GM21447 (cell line): ENCODE results near the gene GSTP1.
"Not testable (repeated sequence)": the region's sequence is repeated elsewhere in the genome, so short reads cannot be mapped to it uniquely, and the experiment has no call there.

Source experiments
- ATAC-seq: cut with Tn5 transposase; IDR thresholded peaks from one replicate; pipeline ENCODE4 v1.9.1; 2021; ENCODE audit not compliant: unreplicated experiment

GSTP1 gene

GRCh38 chr11:67562963-67563704 is 20.5 kb upstream of the GSTP1 start:
- ATAC-seq = no peak

GRCh38 chr11:67563705-67564114 is 19.9 kb upstream of the GSTP1 start:
- not testable (repeated sequence) for ATAC-seq

GRCh38 chr11:67564230-67564629 is 19.4 kb upstream of the GSTP1 start:
- no peak for ATAC-seq

GRCh38 chr11:67571443-67571842 is 12.2 kb upstream of the GSTP1 start:
- ATAC-seq = no peak

- ATAC-seq = no peak
Observed at GRCh38 chr11:67572305-67572704, 11.3 kb upstream of the GSTP1 start.

GRCh38 chr11:67572747-67573419 is 10.7 kb upstream of the GSTP1 start:
- ATAC-seq = no peak

- ATAC-seq = no peak
Observed at GRCh38 chr11:67574938-67575337, 8.7 kb upstream of the GSTP1 start.

GRCh38 chr11:67576735-67577475 is 6.7 kb upstream of the GSTP1 start:
- no peak for ATAC-seq

GRCh38 chr11:67577951-67578350 is 5.7 kb upstream of the GSTP1 start:
- no peak for ATAC-seq

- no peak for ATAC-seq
Observed at GRCh38 chr11:67581469-67581868, 2.1 kb upstream of the GSTP1 start.

- ATAC-seq = no peak
Observed at GRCh38 chr11:67582011-67582410, 1.6 kb upstream of the GSTP1 start.

GRCh38 chr11:67584205-67584880 is 731 bp downstream of the GSTP1 start:
- no peak for ATAC-seq

- ATAC-seq = no peak
Observed at GRCh38 chr11:67584881-67585873, 1.6 kb downstream of the GSTP1 start.

- ATAC-seq = no peak
Observed at GRCh38 chr11:67585911-67586310, 2.3 kb downstream of the GSTP1 start.

GRCh38 chr11:67586568-67587250 is 3.1 kb downstream of the GSTP1 start:
- ATAC-seq = no peak

- ATAC-seq = peak; percentile 26
Observed at GRCh38 chr11:67588136-67588503, 4.5 kb downstream of the GSTP1 start.

GRCh38 chr11:67588899-67589415 is 5.3 kb downstream of the GSTP1 start:
- not testable (repeated sequence) for ATAC-seq

GRCh38 chr11:67592880-67593564 is 9.4 kb downstream of the GSTP1 start:
- no peak for ATAC-seq

GRCh38 chr11:67593565-67593905 is 9.9 kb downstream of the GSTP1 start:
- ATAC-seq = no peak
